IMR-90 (cell line): ENCODE measurements around the gene CTBP2. TPM values are rescaled to one million over a fixed set of nuclear protein-coding genes. Genes with fewer than 3 reads are reported as not detected.

Experiments
- ATAC-seq: fragments of 200-7000 bp; cut with Tn5 transposase; 2 replicates; pipeline ENCODE4 v1.9.1; 2020; ENCODE audit warnings: low read depth, mild to moderate bottlenecking, moderate library complexity
- BruUV-seq: library from RNA; stranded (reverse); fragments of 400-500 nt; replicated peaks from 2 replicates; lab custom pipeline; 2021; lab: Mats Ljungman, UMichigan
- CTCF ChIA-PET: fragments of 300-600 bp; formaldehyde crosslinking; extraction: SDS; loops from one replicate; lab custom pipeline; 2021; ENCODE audit warnings: antibody characterized with exemption; lab: Yijun Ruan, JAX
- POLR2A ChIA-PET: fragments of 300-600 bp; sonication (Branson Sonifier 250); formaldehyde crosslinking; loops from one replicate; lab custom pipeline; 2022; ENCODE audit warnings: antibody characterized with exemption; ENCODE audit not compliant: unreplicated experiment; lab: Charles Lee
- DNase-seq: peaks from one replicate; pipeline ENCODE4 v3.0.0; 2013
- H2AFZ ChIP-seq: replicated peaks from 2 replicates; pipeline ENCODE3; 2013; ENCODE audit warnings: low read length, mild to moderate bottlenecking; ENCODE audit not compliant: poor library complexity
- H2AK5ac ChIP-seq: 2 replicates; pipeline ENCODE4 v1.6.1; 2013; ENCODE audit warnings: low read depth, low read length, inconsistent platforms
- H2AK9ac ChIP-seq: replicated peaks from 2 replicates; pipeline ENCODE3; 2013; ENCODE audit warnings: mild to moderate bottlenecking, low read depth, low read length, moderate library complexity; ENCODE audit not compliant: poor library complexity
- H2BK120ac ChIP-seq: 2 replicates; pipeline ENCODE4 v1.6.1; 2013; ENCODE audit warnings: low read depth, low read length, inconsistent platforms
- H2BK15ac ChIP-seq: 3 replicates; pipeline ENCODE4 v1.6.1; 2013; ENCODE audit warnings: low read depth, low read length, inconsistent platforms
- H2BK20ac ChIP-seq: 2 replicates; pipeline ENCODE4 v1.6.1; 2013; ENCODE audit warnings: low read depth, mild to moderate bottlenecking, inconsistent platforms, low read length, moderate library complexity
- H2BK5ac ChIP-seq: 2 replicates; pipeline ENCODE4 v1.6.1; 2013; ENCODE audit warnings: mild to moderate bottlenecking, low read depth, low read length, inconsistent platforms; ENCODE audit not compliant: poor library complexity, severe bottlenecking
- H3K14ac ChIP-seq: replicated peaks from 2 replicates; pipeline ENCODE4 v1.6.1; 2013; ENCODE audit warnings: low read depth, low read length, inconsistent platforms
- H3K18ac ChIP-seq: 2 replicates; pipeline ENCODE4 v1.6.1; 2013; ENCODE audit warnings: low read depth, low read length, control low read depth
- H3K23ac ChIP-seq: 2 replicates; pipeline ENCODE4 v1.6.1; 2013; ENCODE audit warnings: low read depth, low read length, inconsistent platforms
- H3K27ac ChIP-seq: 2 replicates; pipeline ENCODE4 v1.5.1; 2013; ENCODE audit warnings: mild to moderate bottlenecking, control low read depth, low read length; ENCODE audit not compliant: insufficient read depth
- H3K27me3 ChIP-seq: 2 replicates; pipeline ENCODE4 v1.6.1; 2013; ENCODE audit warnings: low read length; ENCODE audit not compliant: control insufficient read depth, insufficient read depth
- H3K36me3 ChIP-seq: 2 replicates; pipeline ENCODE4 v1.6.1; 2013; ENCODE audit warnings: low read length, mixed read lengths; ENCODE audit not compliant: control insufficient read depth, insufficient read depth
- H3K4ac ChIP-seq: 2 replicates; pipeline ENCODE4 v1.6.1; 2013; ENCODE audit warnings: low read depth, low read length, inconsistent platforms
- H3K4me1 ChIP-seq: 2 replicates; pipeline ENCODE4 v1.6.1; 2013; ENCODE audit warnings: low read length, mixed read lengths; ENCODE audit not compliant: control insufficient read depth, insufficient read depth
- H3K4me2 ChIP-seq: 2 replicates; pipeline ENCODE4 v1.6.1; 2013; ENCODE audit warnings: low read depth, mild to moderate bottlenecking, control low read depth, low read length, moderate library complexity
- H3K4me3 ChIP-seq: 2 replicates; pipeline ENCODE4 v1.5.1; 2013; ENCODE audit warnings: low read depth, mild to moderate bottlenecking, control low read depth, low read length, moderate library complexity; ENCODE audit not compliant: insufficient read depth
- H3K56ac ChIP-seq: 2 replicates; pipeline ENCODE4 v1.6.1; 2013; ENCODE audit warnings: low read length, inconsistent platforms; ENCODE audit not compliant: insufficient read depth; ENCODE audit errors: extremely low read depth
- H3K79me1 ChIP-seq, 2 experiments: 2 replicates each; pipeline ENCODE4 v1.6.1; 2013; ENCODE audit warnings: low read length in 2 of 2, inconsistent platforms in 1 of 2, low read depth in 1 of 2
- H3K9ac ChIP-seq: 2 replicates; pipeline ENCODE4 v1.6.1; 2013; ENCODE audit warnings: low read depth, low read length, control low read depth
- H3K9me1 ChIP-seq: 2 replicates; pipeline ENCODE4 v1.6.1; 2013; ENCODE audit warnings: low read length, inconsistent platforms; ENCODE audit not compliant: insufficient read depth
- H3K9me3 ChIP-seq: 2 replicates; pipeline ENCODE4 v1.6.1; 2013; ENCODE audit warnings: low read length; ENCODE audit not compliant: control insufficient read depth, insufficient read depth
- H4K20me1 ChIP-seq: 2 replicates; pipeline ENCODE4 v1.6.1; 2013; ENCODE audit warnings: low read length, inconsistent platforms; ENCODE audit not compliant: insufficient read depth
- H4K5ac ChIP-seq: 2 replicates; pipeline ENCODE4 v1.6.1; 2013; ENCODE audit warnings: mild to moderate bottlenecking, low read depth, low read length, control low read depth
- H4K8ac ChIP-seq, 2 experiments: 2 replicates each; pipeline ENCODE4 v1.6.1; 2013; ENCODE audit warnings: low read depth in 2 of 2, low read length in 2 of 2, control low read depth in 1 of 2, inconsistent platforms in 1 of 2
- H4K91ac ChIP-seq: 2 replicates; pipeline ENCODE4 v1.6.1; 2013; ENCODE audit warnings: low read depth, low read length, inconsistent platforms; ENCODE audit not compliant: insufficient read depth
- CTCF ChIP-seq: conservative IDR thresholded peaks from 2 replicates; pipeline ENCODE4 v1.5.1; 2012; ENCODE audit warnings: mild to moderate bottlenecking, low read depth, low read length, improper control_type of control experiment
- ELK1 ChIP-seq: fragments of 150-350 bp; IDR thresholded peaks from 2 replicates; pipeline ENCODE4 v1.6.1; 2016; ENCODE audit warnings: low read depth, mild to moderate bottlenecking, low read length, moderate library complexity, borderline replicate concordance
- FOS ChIP-seq: fragments of 150-350 bp; IDR thresholded peaks from 2 replicates; pipeline ENCODE4 v1.6.1; 2016; ENCODE audit warnings: low read depth, low read length
- MAFK ChIP-seq: IDR thresholded peaks from 2 replicates; pipeline ENCODE4 v1.6.1; 2012; ENCODE audit warnings: low read depth, low read length, improper control_type of control experiment
- NFE2L2 ChIP-seq: fragments of 150-350 bp; IDR thresholded peaks from 2 replicates; pipeline ENCODE4 v1.6.1; 2016; ENCODE audit warnings: low read depth, mild to moderate bottlenecking, low read length
- POLR2A ChIP-seq: IDR thresholded peaks from 2 replicates; pipeline ENCODE4 v1.6.1; 2012; ENCODE audit warnings: mild to moderate bottlenecking, low read depth, low read length
- RCOR1 ChIP-seq: IDR thresholded peaks from 2 replicates; pipeline ENCODE4 v1.6.1; 2012; ENCODE audit warnings: mild to moderate bottlenecking, low read length, improper control_type of control experiment; ENCODE audit not compliant: insufficient replicate concordance
- WGBS, 2 experiments: methylation state at CpG; one replicate each; pipeline versions ENCODE4 v1.1.5 to v1.1.7; 2013; ENCODE audit warnings: missing lambda C conversion rate in 2 of 2; ENCODE audit not compliant: insufficient read length in 1 of 2; ENCODE audit errors: extremely low coverage in 2 of 2; 5-methylcytosine and 5-hydroxymethylcytosine counted together
- dilution Hi-C: fragments of 300-500 bp; cut with HindIII; formaldehyde crosslinking; loops from one replicate; pipeline ENCODE4 v1.14.3; 2018; ENCODE audit warnings: low sequenced_read_pairs; ENCODE audit not compliant: unreplicated experiment
- in situ Hi-C: fragments of 300-500 bp; cut with MboI; formaldehyde crosslinking; loops from 3 replicates; pipeline ENCODE4 v1.14.3; 2019; ENCODE audit warnings: low sequenced_read_pairs, inconsistent platforms, mixed read lengths
- intact Hi-C: fragments of 100-400 bp; cut with micrococcal nuclease; formaldehyde crosslinking; loops from 2 replicates; pipeline ENCODE4 v1.10.0; 2022
- polyA plus RNA-seq, 3 experiments: library from polyadenylated mRNA; depleted of rRNA; stranded (reverse); fragments of >200 nt; gene quantifications; 2 replicates each; pipeline ENCODE4 v1.2.3, GENCODE V29; 2012; ENCODE audit warnings: low replicate concordance in 1 of 3
- total RNA-seq: library from RNA; depleted of rRNA; stranded (reverse); fragments of >200 nt; gene quantifications from 2 replicates; pipeline ENCODE4 v1.2.3, GENCODE V29; 2012

The CTBP2 gene
- total and polyA plus RNA-seq, 2 of the 4 experiments (the other 2 are of a cell fraction) = 81.0 to 86.6 TPM

DNA sequence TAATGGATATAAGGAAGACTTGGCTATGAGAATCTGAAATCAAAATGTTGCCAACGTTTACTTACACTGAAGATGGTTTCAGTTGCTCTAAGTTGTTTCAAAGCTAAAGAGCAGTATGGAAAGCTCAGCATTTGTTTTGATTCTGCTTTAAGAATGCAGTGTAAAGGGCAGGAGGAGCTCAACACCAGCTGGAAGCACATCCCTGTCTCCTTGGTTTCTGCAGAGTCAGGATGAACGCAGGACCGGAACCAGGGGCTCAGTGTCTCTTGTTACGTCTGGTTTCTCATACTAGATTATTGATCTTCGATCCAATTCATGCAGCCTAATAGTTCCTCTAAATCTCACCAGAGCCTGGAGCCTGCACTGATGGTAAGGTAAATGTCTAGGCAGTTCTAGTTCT lies 194.4 kb downstream of the CTBP2 start:
- H2AK9ac ChIP-seq = no peak overlapping the region
- dilution Hi-C loops = no loop called here
- peaks cover 20% of the 10 kb centered on the region for H3K9me1 ChIP-seq
- no peak overlapping the region for H4K91ac ChIP-seq
- ChIA-PET POLR2A (no interaction called here), CTCF (interaction anchor here (0.6 kb wide), 1 partner anchor 162 kb away, joined by 3 read pairs; no protein-coding TSS in a partner anchor)
- no peak for TF ChIP-seq ELK1
- no peak for TF ChIP-seq POLR2A
- peak; percentile 77; the same call in 1 of the 2 replicates for TF ChIP-seq NFE2L2
- TF ChIP-seq FOS = no peak
- no peak for TF ChIP-seq CTCF
- no peak; the same call in 1 of the 2 replicates for TF ChIP-seq MAFK
- TF ChIP-seq RCOR1 = no peak
- in situ Hi-C loops = no loop called here
- no peak overlapping the region for H3K18ac ChIP-seq
- peaks cover 15% of the 10 kb centered on the region for H3K4me1 ChIP-seq
- no peak overlapping the region for H3K9ac ChIP-seq
- intact Hi-C loops = no loop called here
- H2BK15ac ChIP-seq = no peak overlapping the region
- H3K56ac ChIP-seq = no peak overlapping the region
- no peaks in the 10 kb centered on the region for H3K27me3 ChIP-seq
- H2AK5ac ChIP-seq = no peak overlapping the region
- H3K9me3 ChIP-seq = no peaks in the 10 kb centered on the region
- H3K14ac ChIP-seq = no peak overlapping the region
- H3K4ac ChIP-seq = no peak overlapping the region
- DNase-seq (peak; percentile 53), ATAC-seq (peak; percentile 81)
- H2BK120ac ChIP-seq = no peak overlapping the region
- H4K8ac ChIP-seq = no peak overlapping the region
- WGBS, 2 experiments = no CpG with 5 or more reads among the region's 5 CpGs
- H3K27ac ChIP-seq = peak overlapping the region; percentile 1; the same call in 1 of the 2 replicates
- H2AFZ ChIP-seq = no peak overlapping the region
- H2BK20ac ChIP-seq = no peak overlapping the region
- peaks cover 23% of the 10 kb centered on the region for H3K36me3 ChIP-seq
- BruUV-seq = no TSS peak
- no peak overlapping the region for H3K4me2 ChIP-seq
- no peak overlapping the region for H3K23ac ChIP-seq
- H3K79me1 ChIP-seq = peaks cover 46 to 76% of the 10 kb centered on the region in 2 experiments
- H3K4me3 ChIP-seq = no peak overlapping the region
- H4K5ac ChIP-seq = no peak overlapping the region
- H2BK5ac ChIP-seq = no peak overlapping the region
- H4K20me1 ChIP-seq = peaks cover 83% of the 10 kb centered on the region
